ENCODE measurements around the gene ASMTL. TPM values are rescaled to one million over a fixed set of nuclear protein-coding genes. Genes with fewer than 3 reads are reported as not detected.
"Not testable (repeated sequence)": the region's sequence is repeated elsewhere in the genome, so short reads cannot be mapped to it uniquely, and the experiment has no call there.

ASMTL gene
- total RNA-seq, 1 experiment from 2014 or later: 42.7 TPM

DNA sequence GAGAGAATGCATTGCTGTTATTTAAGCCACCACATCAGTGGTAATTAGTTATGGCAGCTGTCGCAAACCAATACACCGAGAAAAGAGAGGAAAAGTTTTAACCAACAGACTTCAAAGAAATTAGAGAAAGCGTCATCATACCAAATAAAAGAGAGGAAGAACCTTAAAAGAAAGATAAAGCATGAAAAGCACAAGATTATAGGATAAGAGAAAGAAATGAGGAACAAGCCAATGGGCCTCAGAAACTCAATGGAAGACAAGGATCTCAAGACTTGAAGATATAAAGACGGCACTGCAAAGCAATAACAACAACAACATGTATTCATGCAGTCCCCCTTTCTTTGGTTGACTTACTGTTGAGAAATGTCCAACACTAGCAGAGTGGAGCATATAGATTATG lies 22.8 kb upstream of the ASMTL start:
- no peaks in the 10 kb centered on the region for H3K9me3 ChIP-seq (ENCODE audit: insufficient read depth, low read depth)
- H3K4me3 ChIP-seq: no peak overlapping the region
- H3F3A ChIP-seq (ENCODE audit: insufficient read depth, low read depth): no peaks in the 10 kb centered on the region; the same call in 1 of the 2 replicates
- H3K4me1 ChIP-seq (replicated peaks; ENCODE audit: insufficient read depth): no peaks in the 10 kb centered on the region
- no peak overlapping the region for H2AFZ ChIP-seq
- no peaks in the 10 kb centered on the region for H4K20me1 ChIP-seq (ENCODE audit: insufficient read depth)
- POLR2A ChIA-PET (ENCODE audit: unreplicated experiment): no interaction called here
- intact Hi-C loops (cut with micrococcal nuclease; ENCODE audit: unreplicated experiment): no loop called here
- no peaks in the 10 kb centered on the region for H3K9me2 ChIP-seq (ENCODE audit: insufficient read depth)
- no peaks in the 10 kb centered on the region for H3K36me3 ChIP-seq (ENCODE audit: low read depth)
- peaks cover 41% of the 10 kb centered on the region for H3K27me3 ChIP-seq (ENCODE audit: insufficient read depth, low read depth)
- DNase-seq: no peak
- no peak overlapping the region for H3K27ac ChIP-seq
- CTCF ChIA-PET: no interaction called here
- no peak for TF ChIP-seq EZH2 (IDR thresholded peaks at IDR 0.05; ENCODE audit: low read depth)
- TF ChIP-seq, protein P1, sequence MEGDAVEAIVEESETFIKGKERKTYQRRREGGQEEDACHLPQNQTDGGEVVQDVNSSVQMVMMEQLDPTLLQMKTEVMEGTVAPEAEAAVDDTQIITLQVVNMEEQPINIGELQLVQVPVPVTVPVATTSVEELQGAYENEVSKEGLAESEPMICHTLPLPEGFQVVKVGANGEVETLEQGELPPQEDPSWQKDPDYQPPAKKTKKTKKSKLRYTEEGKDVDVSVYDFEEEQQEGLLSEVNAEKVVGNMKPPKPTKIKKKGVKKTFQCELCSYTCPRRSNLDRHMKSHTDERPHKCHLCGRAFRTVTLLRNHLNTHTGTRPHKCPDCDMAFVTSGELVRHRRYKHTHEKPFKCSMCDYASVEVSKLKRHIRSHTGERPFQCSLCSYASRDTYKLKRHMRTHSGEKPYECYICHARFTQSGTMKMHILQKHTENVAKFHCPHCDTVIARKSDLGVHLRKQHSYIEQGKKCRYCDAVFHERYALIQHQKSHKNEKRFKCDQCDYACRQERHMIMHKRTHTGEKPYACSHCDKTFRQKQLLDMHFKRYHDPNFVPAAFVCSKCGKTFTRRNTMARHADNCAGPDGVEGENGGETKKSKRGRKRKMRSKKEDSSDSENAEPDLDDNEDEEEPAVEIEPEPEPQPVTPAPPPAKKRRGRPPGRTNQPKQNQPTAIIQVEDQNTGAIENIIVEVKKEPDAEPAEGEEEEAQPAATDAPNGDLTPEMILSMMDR (conservative IDR thresholded peaks at IDR 0.05): no peak
- no peaks in the 10 kb centered on the region for H3K79me2 ChIP-seq (ENCODE audit: low read depth)
- H3K4me2 ChIP-seq: no peak overlapping the region
- BruUV-seq (replicated peaks): no TSS peak

DNA sequence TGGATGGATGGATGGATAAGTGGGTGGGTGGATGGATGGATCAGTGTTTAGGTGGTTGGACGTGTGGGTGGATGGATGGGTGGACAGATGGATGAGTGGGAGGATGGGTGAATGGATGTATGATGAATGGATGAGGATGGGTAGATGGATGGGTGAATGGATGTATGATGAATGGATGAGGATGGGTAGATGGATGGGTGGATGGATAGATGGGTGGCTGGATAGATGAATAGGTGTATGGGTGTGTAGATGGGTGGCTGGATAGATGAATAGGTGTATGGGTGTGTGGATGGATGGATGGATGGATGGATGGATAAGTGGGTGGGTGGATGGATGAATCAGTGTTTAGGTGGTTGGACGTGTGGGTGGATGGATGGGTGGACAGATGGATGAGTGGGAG lies 21.9 kb upstream of the ASMTL start:
- H2AFZ ChIP-seq; DNase-seq; H3K9me2 ChIP-seq (ENCODE audit: insufficient read depth); H3K27ac ChIP-seq; H3K9me3 ChIP-seq (ENCODE audit: insufficient read depth, low read depth); H3K36me3 ChIP-seq (ENCODE audit: low read depth); H3K4me3 ChIP-seq; H3K4me1 ChIP-seq (replicated peaks; ENCODE audit: insufficient read depth); H3K4me2 ChIP-seq; CTCF ChIA-PET; H3F3A ChIP-seq (ENCODE audit: insufficient read depth, low read depth); BruUV-seq (replicated peaks); POLR2A ChIA-PET (ENCODE audit: unreplicated experiment); intact Hi-C loops (cut with micrococcal nuclease; ENCODE audit: unreplicated experiment); H3K79me2 ChIP-seq (ENCODE audit: low read depth); H4K20me1 ChIP-seq (ENCODE audit: insufficient read depth): not testable (repeated sequence)
- H3K27me3 ChIP-seq (ENCODE audit: insufficient read depth, low read depth): peaks cover 43% of the 10 kb centered on the region

DNA sequence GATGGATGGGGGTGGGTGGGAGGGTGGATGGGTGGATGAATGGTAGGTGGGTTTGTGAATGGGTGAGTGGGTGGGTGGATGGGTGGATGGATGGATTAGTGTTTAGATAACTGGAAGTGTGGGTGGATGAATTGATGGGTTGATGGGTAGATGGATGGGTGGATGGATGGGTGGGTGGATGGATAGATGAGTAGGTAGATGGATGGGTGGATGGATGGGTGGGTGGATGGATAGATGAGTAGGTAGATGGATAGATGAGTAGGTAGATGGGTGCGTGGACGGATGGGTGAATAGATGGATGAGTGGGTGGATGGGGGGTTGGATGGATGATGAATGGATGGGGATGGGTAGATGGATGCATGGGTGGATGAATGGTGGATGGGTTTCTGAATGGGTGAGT lies 20.3 kb upstream of the ASMTL start:
- ChIA-PET POLR2A (ENCODE audit: unreplicated experiment) (no interaction called here), CTCF (no interaction called here)
- Histone ChIP-seq H3K27me3 (ENCODE audit: insufficient read depth, low read depth) (peaks cover 31% of the 10 kb centered on the region), H3K36me3 (ENCODE audit: low read depth) (no peaks in the 10 kb centered on the region), H3K9me2 (ENCODE audit: insufficient read depth) (no peaks in the 10 kb centered on the region), H3K4me2 (no peak overlapping the region), H3F3A (ENCODE audit: insufficient read depth, low read depth) (peaks cover 4% of the 10 kb centered on the region; the same call in 1 of the 2 replicates), H4K20me1 (ENCODE audit: insufficient read depth) (no peaks in the 10 kb centered on the region), H3K9me3 (ENCODE audit: insufficient read depth, low read depth) (no peaks in the 10 kb centered on the region), H3K4me3 (no peak overlapping the region), H3K27ac (no peak overlapping the region), H3K4me1 (replicated peaks; ENCODE audit: insufficient read depth) (peaks cover 4% of the 10 kb centered on the region; the same call in 1 of the 2 replicates), H3K79me2 (ENCODE audit: low read depth) (no peaks in the 10 kb centered on the region), H2AFZ (no peak overlapping the region)
- intact Hi-C loops (cut with micrococcal nuclease; ENCODE audit: unreplicated experiment): no loop called here
- no peak for DNase-seq
- no TSS peak for BruUV-seq (replicated peaks)
- no peak for TF ChIP-seq EZH2 (IDR thresholded peaks at IDR 0.05; ENCODE audit: low read depth)

DNA sequence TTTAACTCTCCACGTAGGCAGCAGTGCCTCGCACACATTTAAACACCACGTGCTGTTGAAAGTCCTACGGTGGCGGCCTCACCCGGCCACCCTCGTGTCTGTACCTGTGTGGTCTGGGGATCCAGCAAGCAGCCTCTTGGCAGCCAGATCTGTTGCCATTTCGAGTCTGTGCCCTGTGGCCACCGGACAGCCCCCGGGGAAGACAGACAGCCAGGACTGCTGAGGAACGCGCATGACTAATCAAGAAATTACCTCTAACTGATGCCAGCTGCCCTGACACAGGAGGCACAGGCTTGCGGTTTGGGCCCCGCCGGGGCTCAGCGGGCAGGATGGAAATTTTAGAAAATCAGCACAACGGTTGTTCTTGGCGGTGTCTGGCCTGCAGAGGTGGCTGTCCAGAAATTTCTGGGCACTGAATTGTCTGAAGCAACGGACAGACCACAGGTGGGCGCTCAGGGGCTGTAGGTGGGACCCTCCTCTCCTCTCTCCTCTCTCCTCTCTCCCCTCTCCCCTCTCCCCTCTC lies 15.6 kb upstream of the ASMTL start:
- H2AFZ ChIP-seq: 0 out of 2 replicates have a peak overlapping the region, but pooled peaks have one; percentile 6
- no peak for TF ChIP-seq EZH2 (IDR thresholded peaks at IDR 0.05; ENCODE audit: low read depth)
- TF ChIP-seq, protein P1 (conservative IDR thresholded peaks at IDR 0.05): no peak; the same call in 1 of the 2 replicates
- peak; percentile 49 to 71 for DNase-seq

More for the DNA sequence above, 15.6 kb upstream of the ASMTL start:
- ChIA-PET CTCF (no interaction called here), POLR2A (ENCODE audit: unreplicated experiment) (no interaction called here)
- no peaks in the 10 kb centered on the region for H3K9me2 ChIP-seq (ENCODE audit: insufficient read depth)
- peaks cover 8% of the 10 kb centered on the region; the same call in 1 of the 2 replicates for H3K4me1 ChIP-seq (replicated peaks; ENCODE audit: insufficient read depth)
- no peaks in the 10 kb centered on the region for H3K79me2 ChIP-seq (ENCODE audit: low read depth)
- peaks cover 9% of the 10 kb centered on the region; the same call in 1 of the 2 replicates for H3F3A ChIP-seq (ENCODE audit: insufficient read depth, low read depth)
- no peaks in the 10 kb centered on the region for H4K20me1 ChIP-seq (ENCODE audit: insufficient read depth)
- H3K4me3 ChIP-seq: no peak overlapping the region
- H3K36me3 ChIP-seq (ENCODE audit: low read depth): no peaks in the 10 kb centered on the region
- H3K9me3 ChIP-seq (ENCODE audit: insufficient read depth, low read depth): no peaks in the 10 kb centered on the region
- no TSS peak for BruUV-seq (replicated peaks)
- peak overlapping the region; percentile 54 for H3K4me2 ChIP-seq
- intact Hi-C loops (cut with micrococcal nuclease; ENCODE audit: unreplicated experiment): no loop called here
- H3K27ac ChIP-seq: no peak overlapping the region
- peaks cover 46% of the 10 kb centered on the region for H3K27me3 ChIP-seq (ENCODE audit: insufficient read depth, low read depth)

Data from PC-9 (cell line).